GM18511 (cell line): Measurements from ENCODE around the gene ARMH3.
A peak's percentile ranks its signal among the peaks of the same experiment; 100 is the strongest.
"Not testable (repeated sequence)": the region's sequence is repeated elsewhere in the genome, so short reads cannot be mapped to it uniquely, and the experiment has no call there.

Source experiments
- ATAC-seq: cut with Tn5 transposase; IDR thresholded peaks from one replicate; pipeline ENCODE4 v1.9.1; 2021; ENCODE audit warnings: mild to moderate bottlenecking, moderate library complexity; ENCODE audit not compliant: unreplicated experiment

The ARMH3 gene

GRCh38 chr10:102054881-102055646 is 909 bp downstream of the ARMH3 start:
- not testable (repeated sequence) for ATAC-seq

- ATAC-seq = no peak
These were observed 9.9 kb downstream of the ARMH3 start for GRCh38 chr10:102046095-102046494.

GRCh38 chr10:102045292-102045691 is 10.7 kb downstream of the ARMH3 start:
- ATAC-seq = no peak

GRCh38 chr10:102040305-102041050 is 15.5 kb downstream of the ARMH3 start:
- ATAC-seq = no peak

DNA sequence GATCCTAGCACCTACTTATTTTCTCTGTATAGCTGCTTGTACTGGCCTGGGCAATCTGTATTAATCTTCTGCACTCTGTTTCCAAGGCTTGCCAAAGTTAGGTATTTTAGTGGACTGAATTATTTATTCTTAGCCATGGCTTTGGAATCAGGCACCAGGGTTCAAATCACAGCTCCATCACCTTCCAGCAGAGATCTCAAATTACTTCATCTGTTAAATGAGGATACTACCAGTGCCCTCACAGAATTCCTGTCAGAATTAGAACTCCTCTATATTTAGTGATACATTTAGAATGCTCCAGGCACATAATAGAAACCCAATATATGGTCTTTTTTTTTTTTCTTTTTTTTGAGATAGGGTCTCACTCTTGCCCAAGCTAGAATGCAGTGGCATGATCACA is 17.6 kb downstream of the ARMH3 start:
- ATAC-seq = no peak

DNA sequence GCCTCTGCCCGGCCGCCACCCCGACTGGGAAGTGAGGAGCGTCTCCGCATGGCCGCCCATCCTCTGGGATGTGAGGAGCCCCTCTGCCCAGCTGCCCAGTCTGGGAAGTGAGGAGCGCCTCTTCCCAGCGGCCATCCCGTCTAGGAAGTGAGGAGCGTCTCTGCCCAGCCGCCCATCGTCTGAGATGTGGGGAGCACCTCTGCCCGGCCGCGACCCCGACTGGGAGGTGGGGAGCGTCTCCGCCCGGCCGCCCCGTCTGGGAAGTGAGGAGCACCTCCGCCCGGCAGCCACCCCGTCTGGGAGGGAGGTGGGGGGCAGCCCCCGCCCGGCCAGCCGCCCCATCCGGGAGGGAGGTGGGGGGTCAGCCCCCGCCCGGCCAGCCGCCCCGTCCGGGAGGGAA is 20.2 kb downstream of the ARMH3 start:
- not testable (repeated sequence) for ATAC-seq

DNA sequence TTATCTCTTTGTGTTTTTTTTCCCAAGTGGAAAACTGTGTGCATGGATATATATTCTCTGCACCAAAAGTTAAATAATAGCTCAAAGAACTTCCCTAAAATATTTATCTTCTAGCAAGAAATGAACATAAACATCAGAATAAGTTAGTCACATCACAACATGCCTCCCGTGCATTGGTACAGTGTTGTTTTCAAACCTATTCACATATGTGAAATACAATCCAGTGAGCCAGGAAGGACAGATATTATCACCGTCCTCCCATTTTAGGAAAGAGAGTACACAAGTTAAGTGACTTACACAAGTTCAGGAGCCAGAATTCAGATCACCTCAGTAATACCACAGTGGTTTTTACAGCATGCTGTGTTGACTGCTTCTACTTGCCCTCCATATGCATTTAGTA is 22.2 kb downstream of the ARMH3 start:
- no peak for ATAC-seq

DNA sequence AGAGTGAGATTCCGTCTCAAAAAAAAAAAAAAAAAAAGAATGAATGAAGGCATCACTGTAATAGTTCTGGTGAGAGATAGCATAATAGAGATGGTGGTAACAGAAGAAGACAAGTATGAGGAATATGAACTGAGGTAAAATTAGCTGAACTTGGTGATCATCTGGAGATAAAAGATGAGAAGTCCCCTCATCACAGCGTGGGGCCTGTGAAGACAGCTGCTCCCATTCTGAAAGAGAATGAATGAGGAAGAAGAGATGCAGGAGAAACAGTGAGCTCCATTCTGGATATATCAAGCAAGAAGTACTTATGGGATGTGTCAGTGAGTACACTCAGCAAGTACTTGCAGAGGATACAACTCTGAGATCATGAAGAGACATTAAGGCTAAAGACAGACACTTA is 28.7 kb downstream of the ARMH3 start:
- ATAC-seq = no peak

DNA sequence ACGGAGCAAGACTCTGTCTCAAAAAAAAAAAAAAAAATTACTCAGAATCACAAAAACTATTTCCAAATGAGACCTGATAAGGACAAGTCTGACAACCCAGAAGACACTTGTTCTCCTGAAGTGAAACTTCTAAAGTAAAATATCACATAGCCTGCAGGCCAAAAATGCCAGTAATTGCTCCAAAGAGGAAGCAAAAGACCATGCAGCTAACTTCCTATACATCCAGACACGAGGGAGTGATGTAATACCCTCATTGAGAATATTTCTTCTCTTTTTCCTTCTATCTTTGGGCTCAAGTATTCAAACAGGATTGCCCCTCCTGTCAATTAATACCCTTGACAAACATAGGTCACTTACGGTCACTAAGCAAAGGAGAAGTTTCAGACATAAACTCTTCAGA is 31.2 kb downstream of the ARMH3 start:
- no peak for ATAC-seq

- no peak for ATAC-seq
These were observed 35.0 kb downstream of the ARMH3 start for GRCh38 chr10:102020938-102021337.

- no peak for ATAC-seq
These were observed 38.7 kb downstream of the ARMH3 start for GRCh38 chr10:102017295-102017694.

- ATAC-seq = no peak
These were observed 39.6 kb downstream of the ARMH3 start for GRCh38 chr10:102016416-102016815.

DNA sequence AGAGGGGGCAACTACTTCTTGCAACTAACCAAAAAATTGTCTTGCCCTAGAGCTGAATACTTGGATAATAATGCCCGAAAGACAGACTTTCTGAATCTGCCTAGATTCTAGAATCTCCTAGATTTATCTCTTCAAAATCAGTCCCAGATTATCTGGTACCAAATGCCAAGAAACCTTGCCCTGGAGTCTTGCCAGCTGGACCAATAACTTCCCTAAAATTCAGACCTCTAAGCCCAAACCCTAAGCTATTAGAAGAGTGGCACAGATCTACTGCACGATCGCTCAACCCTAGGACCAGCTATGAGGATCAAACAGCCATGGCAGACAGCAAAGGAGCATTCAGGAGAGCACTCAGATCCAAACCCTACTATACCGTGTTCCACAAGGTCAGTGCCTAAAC is 45.0 kb downstream of the ARMH3 start:
- ATAC-seq = no peak

DNA sequence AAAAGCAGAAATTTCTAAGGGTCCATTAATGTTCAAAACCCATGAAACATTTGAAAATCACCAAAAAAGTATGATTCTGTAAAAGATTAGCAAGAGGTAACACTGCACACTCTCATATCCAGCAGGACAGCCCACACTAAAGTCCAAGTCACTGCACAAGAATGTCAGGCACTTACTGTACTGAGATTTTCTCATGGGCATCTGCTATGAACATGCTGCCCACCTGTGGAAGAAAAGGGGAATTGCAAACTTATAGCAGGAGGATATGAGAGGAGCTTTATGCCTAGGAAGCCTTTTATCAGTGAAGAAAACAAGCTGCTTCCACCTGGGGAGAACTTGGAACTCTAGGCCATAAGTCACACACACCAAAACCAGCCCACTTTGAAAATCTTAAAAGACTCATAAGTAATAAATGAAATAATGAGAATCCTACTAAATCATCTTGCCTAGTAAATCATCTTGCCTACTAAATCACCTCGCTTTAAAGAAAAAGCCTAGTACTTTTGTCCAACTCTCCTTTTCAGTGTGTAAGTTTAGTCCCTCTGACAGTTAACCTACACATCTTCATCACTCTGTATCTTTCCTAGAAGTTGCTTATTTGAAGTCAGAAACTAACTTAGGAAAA is 46.1 kb downstream of the ARMH3 start:
- ATAC-seq = peak; percentile 52

DNA sequence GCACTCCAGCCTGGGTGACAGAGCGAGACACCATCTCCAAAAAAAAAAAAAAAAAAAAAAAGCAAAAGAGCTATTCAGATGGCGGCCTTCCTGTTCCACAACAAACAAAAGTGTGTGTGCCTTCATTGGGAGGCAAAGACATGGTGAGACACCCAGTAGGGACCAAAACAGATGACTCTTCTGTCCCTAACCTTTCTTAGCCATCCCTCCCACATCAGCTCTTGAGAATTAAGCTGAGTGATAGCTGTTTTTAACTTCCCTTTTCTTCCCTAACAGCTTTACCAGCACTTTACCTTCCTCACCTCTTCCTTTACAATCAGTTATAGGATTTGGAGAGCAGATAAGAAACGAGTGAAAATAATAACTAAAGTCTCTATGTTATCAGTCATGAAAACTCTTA is 48.2 kb downstream of the ARMH3 start:
- ATAC-seq = no peak

GRCh38 chr10:102007031-102007430 is 48.9 kb downstream of the ARMH3 start:
- ATAC-seq = not testable (repeated sequence)

- no peak for ATAC-seq
These were observed 51.6 kb downstream of the ARMH3 start for GRCh38 chr10:102004376-102004775.

- no peak for ATAC-seq
These were observed 52.4 kb downstream of the ARMH3 start for GRCh38 chr10:102003541-102003940.

DNA sequence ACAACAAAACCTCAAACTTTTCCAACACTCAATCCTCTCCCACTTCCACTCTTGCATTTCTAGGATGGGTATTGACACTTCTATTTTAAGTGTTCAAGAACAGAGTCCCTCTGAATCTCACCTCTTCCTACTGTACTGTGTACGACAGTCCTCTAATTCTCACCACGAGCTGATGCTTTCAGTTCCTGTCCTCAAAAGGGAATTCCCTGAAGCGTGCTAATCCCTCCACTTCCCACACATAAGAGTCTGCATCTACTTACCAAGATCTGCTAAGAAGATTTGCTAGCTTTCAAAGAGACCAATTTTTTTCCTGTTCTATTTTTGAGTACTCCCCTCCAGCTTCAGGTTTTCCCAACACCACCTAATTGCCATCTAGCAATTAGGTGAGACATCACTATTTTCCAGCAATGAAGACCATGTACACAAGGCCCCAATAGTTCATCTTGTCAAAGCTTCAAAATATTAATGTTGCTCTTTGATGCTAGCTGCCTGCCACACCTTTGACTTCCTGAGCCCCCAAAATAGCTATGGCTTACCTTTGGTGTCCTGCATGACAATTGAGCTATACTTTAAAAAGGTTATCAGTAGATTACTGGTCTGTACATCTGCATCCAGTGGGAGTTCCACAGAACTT is 54.4 kb downstream of the ARMH3 start:
- ATAC-seq = peak; percentile 78

GRCh38 chr10:101997803-101998202 is 58.2 kb downstream of the ARMH3 start:
- no peak for ATAC-seq

GRCh38 chr10:101995451-101996063 is 60.4 kb downstream of the ARMH3 start:
- no peak for ATAC-seq
